GM12891 (cell line): ENCODE data around the gene AK9.
A peak's percentile ranks its signal among the peaks of the same experiment; 100 is the strongest.

Experiments
- DNase-seq: peaks from one replicate; pipeline ENCODE4 v3.0.0; 2011; ENCODE audit warnings: low spot score; ENCODE audit not compliant: insufficient read length
- FAIRE-seq: peaks from 2 replicates; lab custom pipeline; 2011; peaks lifted over from hg19 to GRCh38; lab: Jason Lieb, UNC
- PAX5 ChIP-seq: IDR thresholded peaks from 2 replicates; pipeline ENCODE4 v1.6.1; 2011; ENCODE audit warnings: low read length, moderate library complexity, mild to moderate bottlenecking; ENCODE audit not compliant: insufficient read depth, severe bottlenecking
- POLR2A ChIP-seq: IDR thresholded peaks from 2 replicates; pipeline ENCODE4 v1.6.1; 2011; ENCODE audit warnings: low read depth, low read length, control low read depth
- POLR2AphosphoS5 ChIP-seq: IDR thresholded peaks from 2 replicates; pipeline ENCODE4 v1.6.1; 2011; ENCODE audit warnings: low read depth, low read length, control low read depth
- POU2F2 ChIP-seq: IDR thresholded peaks from 2 replicates; pipeline ENCODE4 v1.6.1; 2011; ENCODE audit warnings: low read depth, mild to moderate bottlenecking, control low read depth, low read length, moderate library complexity
- SPI1 ChIP-seq: IDR thresholded peaks from 2 replicates; pipeline ENCODE4 v1.6.1; 2011; ENCODE audit warnings: low read depth, low read length, control low read depth
- TAF1 ChIP-seq: IDR thresholded peaks from 2 replicates; pipeline ENCODE4 v1.6.1; 2011; ENCODE audit warnings: low read depth, low read length, control low read depth

AK9 gene

GRCh38 chr6:109475625-109476024 lies 215.4 kb downstream of the AK9 start:
- no peak for TF ChIP-seq POLR2A
- no peak for TF ChIP-seq PAX5
- TF ChIP-seq POU2F2 = no peak
- TF ChIP-seq TAF1 = no peak
- no peak for TF ChIP-seq SPI1
- TF ChIP-seq POLR2AphosphoS5 = no peak
- FAIRE-seq (no peak), DNase-seq (no peak)

GRCh38 chr6:109474995-109475394 lies 216.0 kb downstream of the AK9 start:
- DNase-seq (no peak), FAIRE-seq (no peak)
- TF ChIP-seq PAX5 = no peak
- TF ChIP-seq POLR2A = no peak
- TF ChIP-seq SPI1 = no peak
- TF ChIP-seq POLR2AphosphoS5 = no peak

- no peak for FAIRE-seq
- TF ChIP-seq PAX5 (no peak), POLR2AphosphoS5 (no peak), TAF1 (no peak), POU2F2 (no peak), SPI1 (no peak), POLR2A (no peak)
- no peak for DNase-seq
Observed at GRCh38 chr6:109473120-109473519, 217.9 kb downstream of the AK9 start.

- DNase-seq (no peak), FAIRE-seq (peak; percentile 26)
- TF ChIP-seq POU2F2 (no peak), TAF1 (no peak), POLR2A (no peak), POLR2AphosphoS5 (no peak), PAX5 (no peak), SPI1 (peak; percentile 56)
Observed at GRCh38 chr6:109472132-109472995, 218.6 kb downstream of the AK9 start.

- no peak for TF ChIP-seq SPI1
- TF ChIP-seq PAX5 = no peak
- TF ChIP-seq POLR2AphosphoS5 = no peak
- TF ChIP-seq POLR2A = no peak
- no peak for TF ChIP-seq TAF1
- no peak for TF ChIP-seq POU2F2
- DNase-seq (no peak), FAIRE-seq (no peak)
Observed at GRCh38 chr6:109471105-109471810, 219.7 kb downstream of the AK9 start.

- FAIRE-seq = no peak
- no peak for TF ChIP-seq POU2F2
- no peak for TF ChIP-seq TAF1
- TF ChIP-seq POLR2AphosphoS5 = no peak
- no peak for TF ChIP-seq POLR2A
- TF ChIP-seq SPI1 = no peak
- TF ChIP-seq PAX5 = no peak
- DNase-seq = no peak
Observed at GRCh38 chr6:109469591-109470189, 221.3 kb downstream of the AK9 start.

GRCh38 chr6:109467696-109468095 lies 223.3 kb downstream of the AK9 start:
- TF ChIP-seq POLR2A = no peak
- no peak for TF ChIP-seq POU2F2
- TF ChIP-seq SPI1 = no peak
- TF ChIP-seq PAX5 = no peak
- TF ChIP-seq TAF1 = no peak
- TF ChIP-seq POLR2AphosphoS5 = no peak
- FAIRE-seq (no peak), DNase-seq (no peak)

- DNase-seq = no peak
- TF ChIP-seq POU2F2 (no peak), PAX5 (no peak), POLR2A (no peak), SPI1 (no peak), POLR2AphosphoS5 (no peak), TAF1 (no peak)
- no peak for FAIRE-seq
Observed at GRCh38 chr6:109466212-109466923, 224.6 kb downstream of the AK9 start.

- DNase-seq = no peak
- no peak for TF ChIP-seq POU2F2
- TF ChIP-seq SPI1 = no peak
- TF ChIP-seq POLR2AphosphoS5 = no peak
- TF ChIP-seq TAF1 = no peak
- no peak for TF ChIP-seq POLR2A
- no peak for TF ChIP-seq PAX5
- no peak for FAIRE-seq
Observed at GRCh38 chr6:109465772-109466171, 225.2 kb downstream of the AK9 start.
